CD4-positive, alpha-beta T cell treated with Interferon gamma for 1 hour (primary cell): Measurements from ENCODE around the gene PZP.
A peak's percentile ranks its signal among the peaks of the same experiment; 100 is the strongest.
"Not testable (repeated sequence)": the region's sequence is repeated elsewhere in the genome, so short reads cannot be mapped to it uniquely, and the experiment has no call there.

ENCODE experiments used
- DNase-seq: peaks from one replicate; pipeline ENCODE4 v3.0.0-alpha.2; 2020

PZP gene

GRCh38 chr12:9208229-9208628 is at the start of gene PZP:
Gene PZP, minus strand, starts transcription at chr12:9208395. Its CDS starts 54 bp downstream, at chr12:9208341.
- no peak for DNase-seq

- no peak for DNase-seq
These were observed 48.7 kb upstream of the PZP start for GRCh38 chr12:9256758-9257405.

- DNase-seq, result no peak
These were observed 48.1 kb upstream of the PZP start for GRCh38 chr12:9256341-9256740.

DNA sequence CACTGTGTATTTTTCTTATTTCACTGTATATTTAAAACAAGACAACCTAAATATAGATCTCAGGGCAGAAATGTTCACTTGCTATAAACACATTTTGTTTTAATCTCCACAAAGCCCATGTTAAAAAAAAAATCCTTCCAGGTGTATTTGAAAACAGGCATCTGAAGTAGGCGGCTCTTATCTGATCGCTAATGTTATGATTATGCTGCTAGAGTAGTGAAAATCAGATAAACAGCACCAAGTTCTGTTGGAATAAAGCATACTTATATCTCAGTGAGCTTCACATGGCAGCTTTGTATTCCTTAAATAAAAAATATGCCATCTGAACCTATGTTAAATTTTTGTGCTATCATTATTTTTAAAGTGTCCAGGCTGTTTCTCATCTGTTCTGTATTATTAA is 47.6 kb upstream of the PZP start:
- DNase-seq, result no peak

DNA sequence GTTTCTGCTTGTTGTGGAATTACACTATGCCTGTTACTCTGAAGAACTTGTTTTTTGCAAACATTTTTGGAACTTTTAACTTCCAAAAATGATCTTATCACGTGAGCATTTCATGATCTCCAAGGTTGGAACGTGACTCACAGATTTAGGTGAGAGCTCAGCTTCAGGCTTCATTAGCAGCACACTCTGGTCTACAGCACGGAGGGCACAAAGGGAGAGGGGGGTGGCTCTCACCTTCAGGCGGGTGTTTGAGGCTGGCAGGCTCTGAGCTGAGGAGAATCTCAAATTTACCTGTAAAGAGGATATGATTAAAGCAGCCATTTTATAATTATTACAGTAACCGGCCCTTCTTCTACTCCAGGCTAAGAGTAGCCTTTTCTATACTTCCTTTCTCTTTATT is 45.3 kb upstream of the PZP start:
- no peak for DNase-seq

- DNase-seq, result not testable (repeated sequence)
These were observed 44.6 kb upstream of the PZP start for GRCh38 chr12:9252791-9253190.

DNA sequence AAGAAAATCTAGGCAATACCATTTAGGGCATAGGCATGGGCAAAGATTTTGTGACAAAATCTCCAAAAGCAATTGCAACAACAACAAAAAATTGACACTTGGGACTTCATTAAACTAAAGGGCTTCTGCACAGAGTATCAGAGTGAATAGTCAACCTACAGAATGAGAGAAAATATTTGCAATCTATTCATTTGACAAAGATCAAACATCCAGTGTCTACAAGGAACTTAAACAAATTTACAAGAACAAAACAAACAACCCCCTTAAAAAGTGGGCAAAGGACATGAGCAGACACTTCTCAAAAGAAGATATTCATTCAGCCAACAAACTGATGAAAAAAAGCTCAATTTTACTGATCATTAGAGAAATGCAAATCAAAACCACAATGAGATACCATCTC is 44.1 kb upstream of the PZP start:
- DNase-seq, result no peak

- no peak for DNase-seq
These were observed 40.2 kb upstream of the PZP start for GRCh38 chr12:9248435-9248834.

DNA sequence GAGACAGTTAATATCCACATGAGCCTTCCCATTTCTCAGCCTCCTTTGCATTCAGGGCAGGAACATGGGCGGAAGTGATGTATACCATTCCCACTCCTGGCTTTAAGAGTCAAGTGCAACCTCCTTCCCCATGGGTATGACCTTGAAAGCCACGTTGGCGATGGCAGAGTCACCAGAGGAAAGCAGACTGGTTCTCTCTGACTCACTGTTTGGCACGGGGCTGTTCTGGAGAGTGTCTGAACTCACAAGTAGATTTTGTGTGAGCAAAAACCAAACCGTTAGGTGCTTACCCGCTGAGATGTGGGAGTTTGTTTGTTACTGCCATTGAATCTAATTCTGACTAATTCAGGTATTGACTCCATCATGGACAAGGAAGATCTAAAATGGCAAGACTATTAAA is 36.7 kb upstream of the PZP start:
- no peak for DNase-seq

DNA sequence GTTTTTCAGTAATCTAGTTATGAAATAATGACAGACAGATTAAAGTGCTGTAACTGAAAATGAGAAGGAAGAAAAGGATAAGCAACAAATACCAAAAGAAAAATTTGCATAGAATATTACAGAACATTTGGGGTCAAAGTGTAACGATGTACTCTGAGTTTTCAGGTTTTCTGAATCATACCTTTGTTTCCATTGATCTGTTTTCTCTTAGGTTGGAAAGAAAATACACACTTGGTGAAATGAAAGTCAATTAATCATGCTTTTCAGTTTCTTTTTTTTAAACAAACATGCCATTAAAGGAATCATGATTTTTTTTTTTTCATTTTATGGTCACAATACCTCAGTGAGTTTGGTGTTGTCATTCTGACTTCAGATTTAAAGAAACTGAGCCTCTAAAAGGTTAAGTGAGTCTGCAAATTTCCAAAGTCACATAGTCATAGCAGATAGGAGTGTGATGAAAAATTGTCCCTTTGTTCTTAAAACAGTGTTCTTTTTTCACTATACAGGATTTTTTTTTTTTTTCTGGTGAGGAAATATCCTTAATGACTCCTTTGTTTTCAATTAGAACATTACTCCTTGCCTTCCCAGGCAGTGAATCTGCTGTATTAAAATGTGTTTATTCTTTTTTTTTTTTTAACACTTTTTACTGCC is 35.9 kb upstream of the PZP start:
- no peak for DNase-seq

- DNase-seq, result no peak
These were observed 33.1 kb upstream of the PZP start for GRCh38 chr12:9241301-9241700.

GRCh38 chr12:9240776-9241175 is 32.6 kb upstream of the PZP start:
- DNase-seq, result no peak

DNA sequence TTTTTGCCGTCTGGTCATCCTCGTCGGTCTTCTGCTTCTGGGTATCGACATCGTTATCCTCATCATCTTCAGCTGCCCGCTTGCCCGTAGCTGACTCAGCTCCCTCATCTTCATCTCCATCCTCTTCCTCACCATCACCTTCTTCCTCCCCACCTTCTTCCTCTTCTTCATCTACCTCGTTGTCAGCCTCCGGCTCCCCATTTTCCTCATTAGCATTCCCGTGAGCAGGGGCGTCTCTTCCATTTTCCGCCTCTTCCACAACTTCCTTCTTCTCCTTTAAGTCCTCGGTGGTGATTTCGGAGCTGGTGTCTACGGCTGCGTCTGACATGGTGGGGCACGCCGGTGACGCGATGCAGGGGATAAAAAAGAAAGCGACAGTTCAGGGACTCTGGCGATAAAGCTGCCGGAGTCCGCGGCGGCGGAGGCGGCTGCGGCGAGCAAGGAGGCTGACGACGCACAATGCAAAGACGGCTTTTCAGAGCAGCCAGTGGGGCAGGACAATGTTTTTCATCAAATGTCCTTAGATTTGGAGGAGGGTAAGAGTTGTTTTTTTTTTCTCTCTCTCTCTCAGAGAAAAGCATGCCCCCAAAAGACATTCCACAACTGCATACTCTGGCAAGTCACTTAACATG is 31.9 kb upstream of the PZP start:
- peak; percentile 48 for DNase-seq

- DNase-seq, result no peak
These were observed 29.1 kb upstream of the PZP start for GRCh38 chr12:9237286-9237685.

- DNase-seq, result no peak
These were observed 27.3 kb upstream of the PZP start for GRCh38 chr12:9235519-9235918.

GRCh38 chr12:9227950-9228349 is 19.8 kb upstream of the PZP start:
- no peak for DNase-seq

GRCh38 chr12:9223830-9224229 is 15.6 kb upstream of the PZP start:
- DNase-seq, result no peak

DNA sequence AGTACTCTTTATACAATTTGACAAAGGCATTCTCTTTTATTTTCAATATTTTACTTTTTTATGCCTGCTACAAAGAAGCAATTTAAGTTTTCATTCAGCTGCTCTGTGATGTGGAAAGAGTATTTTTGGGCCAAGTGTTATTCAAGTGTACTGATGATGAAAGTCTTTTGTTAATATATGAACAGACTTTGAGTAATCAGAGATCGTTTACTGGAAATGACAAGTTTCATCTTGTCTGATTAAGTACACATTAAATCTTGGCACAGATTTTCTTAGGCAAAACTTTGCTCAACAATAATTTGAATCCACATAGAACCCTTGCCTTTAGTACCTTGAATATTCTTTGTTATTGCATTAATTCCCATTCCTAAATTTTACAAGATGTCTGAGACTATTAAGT is 13.3 kb upstream of the PZP start:
- DNase-seq, result no peak

DNA sequence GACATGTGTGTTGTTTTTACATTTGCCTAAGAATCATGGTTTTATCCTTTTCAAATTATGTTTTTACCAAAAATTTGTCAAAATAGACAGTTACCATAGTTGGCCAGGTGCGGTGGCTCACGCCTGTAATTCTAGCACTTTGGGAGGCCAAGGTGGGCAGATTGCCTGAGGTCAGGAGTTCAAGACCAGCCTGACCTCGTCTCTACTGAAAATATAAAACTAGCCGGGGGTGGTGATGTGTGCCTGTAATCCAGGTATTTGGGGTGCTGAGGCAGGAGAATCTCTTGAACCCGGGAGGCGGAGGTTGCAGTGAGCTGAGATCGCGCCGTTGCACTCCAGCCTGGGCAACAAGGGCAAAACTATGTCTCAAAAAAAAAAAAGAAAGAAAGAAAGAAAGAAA is 12.8 kb upstream of the PZP start:
- not testable (repeated sequence) for DNase-seq

DNA sequence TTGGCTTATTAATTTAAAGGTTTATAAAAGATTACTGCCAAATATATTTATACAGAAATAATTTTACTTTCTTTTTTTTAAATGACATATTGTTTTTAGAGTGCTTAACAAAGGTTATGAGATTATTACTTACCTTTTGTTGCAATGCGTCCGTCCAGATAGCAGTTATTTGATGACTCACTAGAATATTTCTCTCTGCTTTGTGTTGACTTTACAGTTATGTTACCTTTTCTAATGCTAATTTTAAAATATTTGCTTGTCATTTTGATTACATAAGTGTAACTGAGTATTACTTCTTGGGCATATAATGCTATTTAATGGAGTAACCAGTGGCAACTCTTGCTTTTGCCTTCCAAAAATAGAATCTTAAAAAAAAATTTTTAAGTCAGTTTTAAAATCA is 6.3 kb upstream of the PZP start:
- DNase-seq, result no peak

DNA sequence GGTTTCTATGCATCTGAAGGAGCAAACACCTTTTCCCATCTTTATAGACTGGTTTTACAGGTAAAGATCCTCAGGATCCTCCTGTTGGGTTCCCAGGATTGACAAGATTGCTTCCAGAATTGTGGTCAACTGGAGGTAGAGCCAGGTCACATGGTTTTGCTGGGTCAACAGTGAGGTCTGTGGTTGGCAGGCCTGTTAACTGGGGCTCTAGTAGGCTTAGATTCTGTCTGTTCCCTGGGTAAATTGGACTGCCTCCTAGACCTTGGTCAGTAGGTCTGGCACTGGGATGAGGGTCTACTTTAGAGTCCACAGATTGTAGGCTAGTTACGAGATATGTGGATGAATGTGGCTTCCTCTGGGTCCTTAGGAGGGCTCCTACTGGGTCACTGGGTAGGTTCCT is 3.5 kb upstream of the PZP start:
- DNase-seq, result no peak

DNA sequence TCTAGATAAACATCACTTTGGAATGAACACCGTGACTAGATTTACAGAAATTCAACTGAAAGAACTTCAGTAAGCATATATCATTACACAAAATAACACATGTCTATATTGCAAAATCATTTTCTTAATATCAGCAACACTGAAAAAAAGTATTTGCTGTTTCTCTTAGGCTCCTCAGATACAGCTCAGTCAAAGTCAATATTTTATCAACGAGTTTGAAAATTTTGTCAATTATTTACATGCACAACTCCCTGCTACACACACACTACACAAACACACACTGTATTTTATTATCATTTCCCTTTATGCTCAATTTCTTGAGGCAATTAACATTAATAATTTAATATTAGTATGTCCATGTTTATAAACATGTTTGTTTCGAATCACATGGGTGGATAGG is 3.8 kb downstream of the PZP start:
- DNase-seq, result no peak

GRCh38 chr12:9198012-9198411 is 10.2 kb downstream of the PZP start:
- no peak for DNase-seq

DNA sequence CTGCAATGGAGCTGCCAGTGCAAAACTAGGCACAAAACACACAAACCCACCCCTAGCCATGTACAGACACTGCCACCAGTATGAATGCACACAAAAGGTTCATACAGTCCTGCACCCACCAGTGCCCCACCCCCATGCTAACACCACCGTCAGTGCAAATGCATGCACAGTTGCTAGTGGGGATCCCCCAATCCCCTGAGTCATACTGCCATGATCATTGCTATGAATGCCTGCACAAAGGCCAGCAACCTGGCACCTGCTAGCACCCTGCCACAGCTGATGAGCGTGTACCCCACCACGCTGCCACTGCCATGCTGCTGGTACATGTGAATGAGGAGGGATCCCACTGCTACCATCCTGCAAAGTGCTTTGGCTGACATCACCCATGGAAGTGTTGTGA is 23.9 kb downstream of the PZP start:
- DNase-seq, result no peak

GRCh38 chr12:9180810-9181209 is 27.4 kb downstream of the PZP start:
- no peak for DNase-seq
